ELR (cell line): Measurements from ENCODE around the gene HDAC4.

Experiments used
- DNase-seq: peaks from one replicate; pipeline ENCODE4 v3.0.0-alpha.2; 2015; ENCODE audit warnings: low read depth

The HDAC4 gene

DNA sequence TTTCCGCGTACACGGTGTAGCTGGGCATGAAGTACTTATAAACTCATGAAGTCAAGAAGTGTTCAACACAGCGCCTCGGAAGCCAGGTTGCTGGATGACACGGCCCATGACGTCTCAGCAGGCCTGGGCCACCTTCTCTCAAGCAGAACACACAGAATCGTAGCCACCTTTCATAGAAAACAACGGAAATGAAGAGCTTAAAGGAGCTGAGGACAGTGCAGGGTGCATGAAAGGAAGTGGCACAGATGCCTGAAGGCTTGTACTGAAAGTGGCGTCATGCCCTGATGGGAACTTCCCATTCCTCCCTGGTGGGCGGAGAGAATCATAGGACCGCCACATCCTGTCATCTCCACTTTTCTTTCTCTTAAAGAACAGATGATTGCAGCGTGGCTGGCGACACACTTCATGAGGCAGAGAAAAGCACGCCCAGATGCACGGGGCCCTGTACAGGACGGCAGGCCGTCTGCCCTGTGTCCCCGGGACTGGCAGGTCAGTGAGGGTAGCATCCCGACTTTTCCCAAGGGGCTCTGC lies 31.1 kb downstream of the HDAC4 start:
- peak; percentile 77 for DNase-seq

DNA sequence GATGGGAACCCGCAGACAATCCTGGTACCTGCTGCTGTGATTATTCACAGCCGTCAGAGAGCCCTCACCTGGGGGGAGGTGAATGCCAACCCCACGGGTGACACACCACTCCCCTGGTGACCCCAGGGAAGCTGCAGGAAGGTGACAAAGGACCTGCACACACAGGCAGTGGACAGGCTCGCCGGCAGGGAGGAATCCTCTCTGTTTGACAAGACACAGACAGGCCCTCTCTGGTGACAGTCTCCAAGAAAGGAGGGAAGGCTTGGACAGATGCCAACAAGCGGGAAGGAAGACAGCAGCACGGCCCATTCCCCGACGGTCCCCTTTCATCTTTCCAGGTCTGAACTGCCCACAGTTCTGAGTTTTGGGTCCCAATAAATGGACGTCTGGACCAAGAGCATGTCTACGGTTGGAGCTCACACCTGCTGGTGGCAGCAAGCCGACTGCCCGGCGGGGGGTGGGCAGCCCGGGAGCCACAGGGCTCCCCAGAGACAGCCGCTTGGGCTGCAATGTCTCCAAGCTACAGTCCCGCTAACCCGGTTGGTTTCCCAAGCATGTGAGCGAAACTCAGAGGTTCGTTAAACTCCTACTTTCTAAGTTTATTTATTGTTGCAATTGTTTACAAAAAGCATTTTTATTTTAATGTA lies 31.8 kb downstream of the HDAC4 start:
- no peak for DNase-seq

DNA sequence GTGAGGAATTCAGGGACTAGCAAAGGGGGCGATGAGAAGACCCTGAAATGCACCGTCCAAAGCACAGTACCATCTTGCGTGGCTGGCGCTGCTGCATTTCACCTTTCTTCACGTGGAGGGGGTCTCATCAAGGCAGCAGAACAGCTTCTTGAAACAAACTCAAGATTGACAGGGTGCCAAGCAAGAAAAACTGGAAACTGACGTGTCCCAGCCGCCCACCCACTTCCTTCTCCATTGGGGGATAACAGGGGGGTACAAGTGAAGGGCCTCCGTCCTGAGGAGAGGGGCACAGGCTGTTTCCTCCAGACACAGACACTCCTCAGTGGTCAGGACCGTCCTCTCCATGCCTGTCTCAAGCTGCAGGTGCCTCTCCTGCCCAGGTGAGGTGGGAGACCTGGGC lies 32.5 kb downstream of the HDAC4 start:
- no peak for DNase-seq

- DNase-seq, result no peak
Observed at GRCh38 chr2:239366740-239367139, 34.1 kb downstream of the HDAC4 start.

DNA sequence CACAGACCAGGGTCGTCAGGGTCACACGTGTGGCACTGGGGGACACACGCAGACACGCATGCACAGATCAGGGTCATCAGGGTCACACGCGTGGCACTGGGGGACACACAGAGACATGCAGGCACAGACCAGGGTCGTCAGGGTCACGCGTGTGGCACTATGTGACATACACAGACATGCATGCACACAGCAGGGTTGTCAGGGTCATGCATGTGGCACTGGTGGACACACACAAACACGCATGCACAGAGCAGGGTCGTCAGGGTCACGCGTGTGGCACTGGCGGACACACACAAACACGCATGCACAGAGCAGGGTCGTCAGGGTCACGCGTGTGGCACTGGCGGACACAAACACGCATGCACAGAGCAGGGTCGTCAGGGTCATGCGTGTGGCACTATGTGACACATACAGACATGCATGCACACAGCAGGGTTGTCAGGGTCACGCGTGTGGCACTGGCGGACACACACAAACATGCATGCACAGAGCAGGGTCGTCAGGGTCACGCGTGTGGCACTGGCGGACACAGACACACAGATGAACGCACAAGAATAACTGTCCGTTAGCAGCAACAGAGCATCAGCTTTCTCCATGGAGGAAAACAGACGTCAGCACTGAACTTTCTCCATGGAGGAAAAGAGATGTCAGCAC lies 34.9 kb downstream of the HDAC4 start:
- no peak for DNase-seq

DNA sequence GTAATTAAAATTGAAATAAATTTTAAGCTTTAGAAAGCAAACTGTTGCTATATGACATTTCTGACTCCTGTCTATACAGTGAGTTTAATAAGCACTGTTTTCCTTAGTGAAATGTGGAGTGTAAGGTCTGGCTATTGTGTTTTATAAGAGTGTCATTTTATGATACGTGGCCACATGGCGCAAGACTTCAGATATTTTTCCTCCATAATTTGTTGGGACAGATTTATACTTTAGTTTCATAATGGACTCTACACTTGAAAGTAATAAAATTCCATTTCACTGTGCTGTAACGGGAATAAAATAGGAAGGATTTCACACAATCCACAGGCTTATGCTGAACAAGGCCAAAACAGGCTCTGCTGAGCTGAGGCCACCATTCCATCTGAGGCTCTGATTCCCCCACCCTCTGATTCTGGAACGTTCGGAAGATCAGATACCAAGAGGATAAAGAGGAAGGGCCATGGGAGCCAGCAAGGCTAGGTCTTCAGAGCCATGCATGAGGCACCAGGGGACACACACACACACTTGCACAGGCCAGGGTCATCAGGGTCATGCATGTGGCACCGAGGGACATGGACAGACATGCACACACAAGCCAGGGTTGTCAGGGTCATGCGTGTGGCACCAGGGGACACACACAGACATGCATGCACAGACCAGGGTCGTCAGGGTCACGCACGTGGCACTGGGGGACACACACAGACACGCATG lies 35.6 kb downstream of the HDAC4 start:
- no peak for DNase-seq

DNA sequence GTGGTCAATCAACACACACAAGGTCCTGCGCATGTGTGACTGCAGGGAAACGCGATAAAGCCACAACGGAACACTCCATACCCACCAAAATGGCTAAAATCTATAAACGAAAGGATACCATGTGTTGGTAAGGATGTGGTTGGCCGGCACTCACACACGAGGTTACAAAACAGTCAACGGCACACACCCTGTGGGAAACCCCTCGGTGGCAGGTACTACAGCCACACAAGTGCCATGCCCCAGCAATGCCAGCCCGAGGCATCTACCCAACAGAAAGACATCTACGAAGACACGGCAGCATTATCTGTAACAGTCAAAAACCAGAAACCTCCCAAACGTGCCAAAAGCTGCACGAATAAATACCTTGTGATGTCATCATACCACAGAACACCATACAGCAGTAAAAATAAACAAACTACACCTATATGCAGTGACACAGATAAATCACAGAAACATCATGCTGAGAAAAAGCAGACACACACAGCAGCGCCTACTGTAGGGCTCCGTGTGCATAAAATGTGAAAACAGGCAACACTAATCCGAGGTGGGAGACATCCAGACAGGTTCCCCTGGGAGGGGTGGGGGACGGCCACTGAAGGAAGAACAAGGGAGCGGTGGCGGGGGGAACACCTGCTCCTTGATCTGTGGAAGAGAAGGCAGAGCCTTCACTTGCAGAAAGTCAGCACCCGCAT lies 36.7 kb downstream of the HDAC4 start:
- no peak for DNase-seq

DNA sequence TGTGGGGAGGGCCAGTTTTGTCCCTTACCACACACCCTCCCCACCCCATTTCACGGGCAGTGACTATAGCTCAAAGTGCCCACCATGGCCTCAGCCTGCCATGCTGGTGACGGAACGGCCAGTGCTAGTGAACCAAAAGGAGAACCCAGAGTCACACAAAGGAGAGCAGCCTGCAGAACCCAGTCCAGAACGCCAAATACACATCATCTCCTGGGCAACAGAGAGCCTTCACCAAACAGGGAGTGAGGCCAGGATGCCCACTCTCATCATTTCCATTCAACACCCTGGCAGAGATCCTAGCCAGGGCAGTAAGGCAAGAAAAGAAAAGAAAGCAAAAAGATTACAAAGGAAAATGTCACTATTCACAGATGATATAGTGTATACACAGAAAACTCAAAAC lies 38.3 kb downstream of the HDAC4 start:
- DNase-seq, result no peak

- DNase-seq, result peak; percentile 3
Observed at GRCh38 chr2:239361311-239361642, 39.5 kb downstream of the HDAC4 start.

DNA sequence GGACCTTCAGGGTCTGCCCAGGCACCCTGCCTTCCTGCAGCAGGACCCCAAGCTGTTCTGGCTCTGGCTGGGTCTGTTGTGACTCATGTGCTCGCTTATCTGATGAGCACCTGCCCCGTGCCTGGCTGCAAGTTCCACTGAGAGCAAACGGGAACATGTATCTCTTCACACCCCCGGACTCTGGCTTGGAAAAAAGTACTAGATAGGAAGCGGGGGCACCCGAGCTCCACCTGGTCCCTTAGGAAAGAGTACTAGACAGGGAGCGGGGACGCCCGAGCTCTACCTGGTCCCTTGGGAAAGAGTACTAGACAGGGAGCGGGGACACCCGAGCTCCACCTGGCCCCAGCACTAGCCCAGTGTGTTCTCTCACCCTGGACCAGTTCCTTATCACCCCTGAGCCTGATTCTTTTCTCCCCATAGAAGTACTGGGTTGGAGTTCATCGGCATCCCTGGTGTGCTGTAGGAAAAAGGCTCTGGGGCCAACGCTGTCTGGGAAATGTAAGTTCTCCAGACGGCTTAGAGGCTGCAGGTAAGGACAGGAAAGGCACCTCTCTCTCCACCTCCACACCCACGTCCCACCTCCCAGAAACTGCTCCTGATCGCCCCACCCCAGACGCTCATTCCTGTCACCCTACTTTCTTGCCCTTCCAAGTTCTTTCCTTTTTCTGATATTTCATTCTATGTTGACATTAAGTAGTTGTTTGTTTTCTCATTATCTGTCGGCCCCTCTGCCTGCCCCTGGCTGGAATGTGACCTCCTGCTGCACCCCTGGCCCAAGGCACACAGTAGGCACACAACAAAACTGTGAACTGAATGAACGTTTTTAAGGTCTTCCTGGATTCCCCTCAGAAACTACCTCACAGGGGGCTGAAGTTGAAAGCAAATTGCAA lies 40.2 kb downstream of the HDAC4 start:
- DNase-seq, result no peak

- DNase-seq, result no peak
Observed at GRCh38 chr2:239360008-239360407, 40.8 kb downstream of the HDAC4 start.

DNA sequence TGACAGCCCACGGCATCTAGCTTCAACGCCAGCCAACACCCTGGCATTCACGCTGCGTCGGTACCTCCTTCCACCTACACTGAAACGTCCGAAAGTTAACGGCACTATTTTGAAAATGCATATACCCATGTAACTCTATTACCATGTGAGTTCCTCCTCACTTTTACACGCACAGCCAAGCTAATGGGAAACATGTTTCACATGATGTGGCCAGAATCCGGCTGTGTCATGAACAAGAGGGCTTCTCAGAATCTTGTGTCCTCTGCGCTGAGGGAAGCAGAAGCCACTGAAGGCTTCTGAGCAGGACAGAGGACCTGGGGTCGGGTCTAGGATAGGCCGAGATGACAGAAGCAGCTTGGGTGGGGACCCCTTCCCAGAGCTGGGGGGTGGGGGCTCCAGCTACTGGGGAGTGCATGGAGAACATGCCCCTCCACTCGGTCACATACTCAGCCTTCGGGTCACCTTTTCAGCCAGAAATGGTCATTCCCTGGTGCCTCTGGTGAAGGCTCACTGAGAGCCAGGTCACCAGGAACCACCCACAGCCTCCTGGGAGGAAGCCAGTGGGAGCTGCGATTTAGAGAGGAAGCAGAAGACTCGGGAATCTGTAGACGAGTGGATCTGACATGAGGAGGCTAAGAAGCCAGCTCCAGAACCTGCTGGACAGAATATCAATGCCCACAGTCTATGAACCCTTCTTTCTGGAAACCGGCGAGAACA lies 41.5 kb downstream of the HDAC4 start:
- no peak for DNase-seq

- no peak for DNase-seq
Observed at GRCh38 chr2:239358062-239358754, 42.6 kb downstream of the HDAC4 start.

DNA sequence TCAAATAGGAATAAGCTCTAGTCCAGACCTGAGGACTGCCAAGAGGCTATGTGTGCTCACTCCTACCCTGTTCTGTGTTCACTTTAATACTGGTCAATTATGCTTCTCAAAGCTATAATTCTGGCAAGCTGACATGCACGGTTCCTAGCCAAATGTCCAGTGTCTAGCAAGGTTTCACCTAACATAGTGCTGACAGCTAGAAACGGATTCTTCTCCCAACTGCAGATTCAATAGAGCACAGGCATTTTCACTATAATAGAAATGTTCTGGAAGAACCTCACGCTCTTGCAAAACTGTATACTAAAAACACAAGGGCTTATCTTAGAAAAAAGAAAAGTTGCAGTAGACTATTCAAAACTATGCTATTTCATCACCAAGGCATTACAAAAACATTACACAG lies 45.1 kb downstream of the HDAC4 start:
- DNase-seq, result no peak

- DNase-seq, result no peak
Observed at GRCh38 chr2:239355139-239355538, 45.7 kb downstream of the HDAC4 start.

DNA sequence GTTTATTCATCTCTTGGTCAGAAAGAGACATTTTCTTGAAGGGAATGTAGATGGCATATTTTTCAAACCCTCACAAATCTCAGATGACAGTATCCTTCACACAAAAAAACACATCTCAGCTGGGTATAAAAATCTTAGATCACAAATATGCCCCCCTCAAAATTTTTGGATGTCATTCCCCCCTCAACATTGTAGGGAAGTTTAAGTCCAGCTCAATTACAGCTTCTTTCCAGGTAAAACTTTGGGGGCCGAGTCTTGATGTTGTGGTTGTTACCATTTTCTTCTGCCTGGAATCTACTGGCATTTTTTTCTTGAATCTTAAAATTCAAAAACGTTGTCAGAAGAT lies 46.1 kb downstream of the HDAC4 start:
- DNase-seq, result no peak

DNA sequence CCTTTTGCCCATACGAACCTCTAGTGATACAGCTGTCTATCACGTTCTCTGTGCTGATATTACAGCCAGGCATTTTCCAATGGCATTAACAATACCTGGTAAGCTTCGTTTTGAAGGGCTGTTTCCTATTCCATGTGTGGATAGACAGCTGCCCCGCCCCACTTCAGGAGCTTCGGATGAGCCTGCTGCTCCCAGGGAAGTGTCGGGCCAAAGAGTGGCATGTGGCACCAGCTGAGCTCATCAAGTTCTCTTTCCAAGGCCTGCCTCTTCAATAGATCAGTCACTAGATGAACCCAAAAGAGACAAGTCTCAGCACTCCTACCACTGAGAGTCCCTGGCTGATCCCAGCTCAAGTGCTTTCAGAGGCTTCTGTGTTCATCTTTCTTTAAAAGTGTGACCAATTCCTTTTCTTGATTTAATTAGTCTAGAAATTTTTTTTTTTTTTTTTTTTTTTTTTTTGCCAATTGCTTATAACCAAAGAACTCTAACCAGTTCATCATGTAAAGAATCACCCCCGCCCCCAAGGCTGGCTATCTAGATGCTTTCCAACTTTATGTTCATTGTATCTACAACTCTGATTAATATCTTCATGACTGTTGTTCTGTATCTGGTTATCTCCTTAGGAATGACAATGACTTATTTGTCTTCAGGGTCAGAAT lies 46.6 kb downstream of the HDAC4 start:
- no peak for DNase-seq

DNA sequence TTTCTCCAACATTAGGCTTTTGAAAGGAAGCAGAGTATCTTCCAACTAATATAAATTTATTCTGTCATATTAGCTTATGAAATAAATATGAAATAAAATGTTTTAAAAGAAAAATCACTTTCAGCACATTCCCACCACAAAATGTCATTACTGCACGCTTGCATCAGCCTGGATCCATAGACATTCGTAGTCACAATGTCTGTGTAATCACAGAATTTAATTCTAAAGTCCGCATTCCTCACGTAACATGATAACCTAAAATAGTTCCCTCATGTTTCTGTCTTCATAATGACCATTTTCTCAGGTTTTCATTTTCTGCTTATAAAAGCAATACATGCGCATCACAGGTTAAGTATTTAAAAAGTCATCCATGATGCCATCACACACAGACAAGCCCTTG lies 47.1 kb downstream of the HDAC4 start:
- DNase-seq, result no peak

- DNase-seq, result no peak
Observed at GRCh38 chr2:239351687-239352086, 49.1 kb downstream of the HDAC4 start.
